ENCODE results near the gene FJX1.
"Not testable (repeated sequence)": the region's sequence is repeated elsewhere in the genome, so short reads cannot be mapped to it uniquely, and the experiment has no call there.

Gene FJX1

GRCh38 chr11:35662061-35662648 lies 43.9 kb downstream of the FJX1 start:
- H3K27me3 ChIP-seq (ENCODE audit: control insufficient read depth, insufficient read depth, low read length), result peaks cover 39% of the 10 kb centered on the region
- H3K9me3 ChIP-seq (ENCODE audit: control insufficient read depth, insufficient read depth, low read length), result peaks cover 4% of the 10 kb centered on the region

DNA sequence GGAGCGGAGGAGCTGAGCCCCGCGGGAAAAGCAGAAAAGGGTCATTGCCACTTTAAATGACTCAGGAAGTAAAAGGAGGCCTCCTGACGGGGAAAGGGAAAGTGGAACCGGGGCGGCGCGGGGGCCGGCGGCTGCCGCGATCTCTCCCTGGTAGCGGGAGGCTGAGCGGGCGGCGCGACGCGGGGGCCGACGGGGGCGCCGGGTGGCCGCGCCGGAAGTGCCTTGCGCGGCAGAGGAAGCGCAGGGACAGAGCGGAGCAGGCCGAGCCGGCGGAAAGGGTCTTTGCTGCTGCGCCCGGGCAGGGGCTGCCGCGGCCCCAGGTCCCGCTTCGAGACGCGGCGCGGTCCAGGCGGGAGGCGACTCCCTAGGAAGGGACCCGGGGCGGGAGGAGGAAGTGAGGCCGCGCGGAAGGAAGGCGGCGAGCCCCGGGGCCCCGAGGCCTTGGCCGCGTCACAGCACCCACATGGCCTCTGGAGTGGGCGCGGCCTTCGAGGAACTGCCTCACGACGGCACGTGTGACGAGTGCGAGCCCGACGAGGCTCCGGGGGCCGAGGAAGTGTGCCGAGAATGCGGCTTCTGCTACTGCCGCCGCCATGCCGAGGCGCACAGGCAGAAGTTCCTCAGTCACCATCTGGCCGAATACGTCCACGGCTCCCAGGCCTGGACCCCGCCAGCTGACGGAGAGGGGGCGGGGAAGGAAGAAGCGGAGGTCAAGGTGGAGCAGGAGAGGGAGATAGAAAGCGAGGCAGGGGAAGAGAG lies 44.6 kb downstream of the FJX1 start, which contains the start of gene TRIM44:
Gene TRIM44, plus strand, starts transcription at position 127 of the 759 bp plus-strand sequence. Its CDS starts 337 bp downstream, at position 464.
- Histone ChIP-seq H3K27me3 (ENCODE audit: control insufficient read depth, insufficient read depth, low read length) (peaks cover 36% of the 10 kb centered on the region), H3K9me3 (ENCODE audit: control insufficient read depth, insufficient read depth, low read length) (peaks cover 4% of the 10 kb centered on the region), H3K36me3 (ENCODE audit: control insufficient read depth, insufficient read depth, low read length) (no peaks in the 10 kb centered on the region), H3K4me1 (ENCODE audit: control insufficient read depth, insufficient read depth, low read length) (no peaks in the 10 kb centered on the region), H3K4me3 (ENCODE audit: low read depth, low read length) (peak within 1 kb of the TSS; percentile 64), H3K9ac (ENCODE audit: low read depth, low read length) (no peak within 1 kb of the TSS)

More at GRCh38 chr11:35662061-35662648, 43.9 kb downstream of the FJX1 start:
- Histone ChIP-seq H3K9ac (ENCODE audit: low read depth, low read length) (no peak overlapping the region), H3K4me1 (ENCODE audit: control insufficient read depth, insufficient read depth, low read length) (no peaks in the 10 kb centered on the region), H3K36me3 (ENCODE audit: control insufficient read depth, insufficient read depth, low read length) (no peaks in the 10 kb centered on the region), H3K4me3 (ENCODE audit: low read depth, low read length) (peak overlapping the region; percentile 64)

GRCh38 chr11:35663408-35663702 lies 45.1 kb downstream of the FJX1 start:
- H3K4me1 ChIP-seq (ENCODE audit: control insufficient read depth, insufficient read depth, low read length), result no peaks in the 10 kb centered on the region
- peaks cover 30% of the 10 kb centered on the region for H3K27me3 ChIP-seq (ENCODE audit: control insufficient read depth, insufficient read depth, low read length)
- H3K9ac ChIP-seq (ENCODE audit: low read depth, low read length), result no peak overlapping the region
- H3K9me3 ChIP-seq (ENCODE audit: control insufficient read depth, insufficient read depth, low read length), result peaks cover 4% of the 10 kb centered on the region
- peak overlapping the region; percentile 64 for H3K4me3 ChIP-seq (ENCODE audit: low read depth, low read length)
- H3K36me3 ChIP-seq (ENCODE audit: control insufficient read depth, insufficient read depth, low read length), result no peaks in the 10 kb centered on the region

DNA sequence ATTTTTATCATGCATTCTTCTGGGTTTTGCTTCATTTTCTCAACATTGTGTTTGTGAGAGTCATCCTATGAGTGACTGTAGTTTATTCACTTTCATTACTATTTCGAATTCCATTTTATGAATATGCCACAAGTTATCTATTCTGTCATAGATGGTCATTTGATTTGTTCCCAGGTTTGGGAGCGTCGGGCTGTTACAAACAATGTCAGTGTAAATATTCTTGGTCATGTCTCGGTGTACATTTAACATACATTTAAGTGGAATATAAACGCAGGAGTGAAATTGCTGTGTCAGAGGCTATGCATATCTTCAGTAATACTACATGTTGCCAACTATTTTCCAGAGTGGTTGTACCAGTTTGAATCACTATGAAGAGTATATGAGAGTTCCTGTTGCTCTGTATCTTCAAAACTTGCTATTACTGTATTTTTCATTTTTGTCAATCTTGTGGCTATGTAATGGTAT lies 46.7 kb downstream of the FJX1 start:
- no peaks in the 10 kb centered on the region for H3K36me3 ChIP-seq (ENCODE audit: control insufficient read depth, insufficient read depth, low read length)
- H3K4me1 ChIP-seq (ENCODE audit: control insufficient read depth, insufficient read depth, low read length), result no peaks in the 10 kb centered on the region
- no peak overlapping the region for H3K4me3 ChIP-seq (ENCODE audit: low read depth, low read length)
- peaks cover 4% of the 10 kb centered on the region for H3K9me3 ChIP-seq (ENCODE audit: control insufficient read depth, insufficient read depth, low read length)
- H3K27me3 ChIP-seq (ENCODE audit: control insufficient read depth, insufficient read depth, low read length), result peaks cover 19% of the 10 kb centered on the region
- no peak overlapping the region for H3K9ac ChIP-seq (ENCODE audit: low read depth, low read length)

- Histone ChIP-seq H3K36me3 (ENCODE audit: control insufficient read depth, insufficient read depth, low read length) (no peaks in the 10 kb centered on the region), H3K9me3 (ENCODE audit: control insufficient read depth, insufficient read depth, low read length) (peaks cover 4% of the 10 kb centered on the region), H3K27me3 (ENCODE audit: control insufficient read depth, insufficient read depth, low read length) (peaks cover 9% of the 10 kb centered on the region)
Observed at GRCh38 chr11:35667257-35667656, 49.0 kb downstream of the FJX1 start.

GRCh38 chr11:35668350-35668749 lies 50.1 kb downstream of the FJX1 start:
- not testable (repeated sequence) for H3K36me3 ChIP-seq (ENCODE audit: control insufficient read depth, insufficient read depth, low read length); H3K9me3 ChIP-seq (ENCODE audit: control insufficient read depth, insufficient read depth, low read length)

More at GRCh38 chr11:35667257-35667656, 49.0 kb downstream of the FJX1 start:
- Histone ChIP-seq H3K9ac (ENCODE audit: low read depth, low read length) (no peak overlapping the region), H3K4me3 (ENCODE audit: low read depth, low read length) (no peak overlapping the region), H3K4me1 (ENCODE audit: control insufficient read depth, insufficient read depth, low read length) (peaks cover 3% of the 10 kb centered on the region)

More at GRCh38 chr11:35668350-35668749, 50.1 kb downstream of the FJX1 start:
- not testable (repeated sequence) for H3K9ac ChIP-seq (ENCODE audit: low read depth, low read length); H3K4me3 ChIP-seq (ENCODE audit: low read depth, low read length); H3K4me1 ChIP-seq (ENCODE audit: control insufficient read depth, insufficient read depth, low read length); H3K27me3 ChIP-seq (ENCODE audit: control insufficient read depth, insufficient read depth, low read length)
